HFF-Myc (cell line): ENCODE results near the gene NHLH1.

Source experiments
- DNase-seq: peaks from one replicate; pipeline ENCODE4 v3.0.0-alpha.2; 2011; ENCODE audit warnings: low read depth; ENCODE audit errors: extremely low read depth
- H3K4me3 ChIP-seq: replicated peaks from 2 replicates; pipeline ENCODE4 v1.5.1; 2011; ENCODE audit warnings: low read depth, mild to moderate bottlenecking, control low read depth, low read length
- CTCF ChIP-seq: IDR thresholded peaks from 2 replicates; pipeline ENCODE4 v1.5.1; 2012; ENCODE audit warnings: mild to moderate bottlenecking, low read depth, low read length, control low read depth; ENCODE audit errors: missing control alignments

The NHLH1 gene

GRCh38 chr1:160409486-160409885 lies 42.6 kb downstream of the NHLH1 start:
- no peak for DNase-seq
- TF ChIP-seq CTCF: no peak
- no peak overlapping the region for H3K4me3 ChIP-seq

- no peak for TF ChIP-seq CTCF
- H3K4me3 ChIP-seq: no peak overlapping the region
- no peak for DNase-seq
Observed at GRCh38 chr1:160410406-160411005, 43.6 kb downstream of the NHLH1 start.

DNA sequence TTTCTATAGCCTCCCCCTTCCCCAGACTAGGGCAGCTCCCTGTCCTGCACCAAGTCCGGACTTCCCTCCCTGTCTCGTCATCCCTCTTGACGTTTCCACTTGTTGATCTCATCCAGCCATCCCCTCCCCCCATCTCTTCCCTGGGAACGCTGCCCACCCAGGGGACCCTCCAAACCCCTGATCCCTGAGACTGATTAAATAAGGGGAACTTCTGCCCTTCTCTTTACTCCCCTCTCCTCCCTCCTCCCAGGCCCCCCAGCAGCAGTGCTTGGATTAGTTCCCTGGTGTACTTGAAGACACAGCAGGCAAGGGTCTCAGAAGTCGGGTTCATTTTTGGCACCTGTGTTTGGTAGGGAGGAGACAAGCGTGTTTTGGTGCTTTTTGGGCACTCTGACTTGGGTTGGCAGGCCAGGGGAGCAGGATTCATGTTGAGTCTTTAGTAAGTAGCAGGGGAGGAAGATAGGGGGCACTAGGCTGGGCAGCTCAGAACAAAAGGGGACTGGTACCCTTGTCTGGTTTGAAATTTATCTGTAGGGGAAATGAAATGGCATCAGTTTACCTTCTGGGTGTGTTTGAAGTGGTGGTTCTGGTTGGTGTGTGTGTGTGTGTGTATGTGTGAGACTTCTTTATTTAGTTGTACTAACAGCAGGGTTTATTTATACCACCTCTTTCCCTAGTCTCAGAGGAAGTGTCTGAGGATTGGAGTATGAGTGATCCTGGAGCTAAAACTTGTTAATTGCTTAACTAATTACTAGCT lies 44.6 kb downstream of the NHLH1 start:
- H3K4me3 ChIP-seq: no peak overlapping the region
- no peak for TF ChIP-seq CTCF
- no peak for DNase-seq

GRCh38 chr1:160412028-160412362 lies 45.1 kb downstream of the NHLH1 start:
- DNase-seq: no peak
- no peak for TF ChIP-seq CTCF
- H3K4me3 ChIP-seq: no peak overlapping the region

- no peak for TF ChIP-seq CTCF
- H3K4me3 ChIP-seq: no peak overlapping the region
- DNase-seq: no peak
Observed at GRCh38 chr1:160413716-160414115, 46.8 kb downstream of the NHLH1 start.

DNA sequence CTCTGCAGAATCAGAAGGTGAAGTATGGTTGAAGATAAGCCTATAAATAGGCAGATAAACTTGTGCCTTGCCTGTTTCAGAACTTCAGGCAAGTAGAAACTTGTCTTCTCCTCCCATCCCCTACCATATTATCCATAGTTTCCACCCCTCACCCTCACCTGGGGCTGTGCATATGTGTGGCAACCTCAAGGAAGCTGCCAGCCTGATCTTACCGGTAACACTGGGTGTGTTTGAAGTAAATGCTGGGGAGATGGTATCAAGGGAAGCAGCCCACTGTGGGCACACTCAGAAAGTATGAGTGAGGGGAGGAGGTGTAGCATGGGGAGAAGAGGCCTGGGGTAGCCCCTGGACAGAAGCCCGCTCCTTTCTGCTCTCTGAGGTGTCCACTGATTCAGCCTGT lies 48.0 kb downstream of the NHLH1 start:
- no peak for TF ChIP-seq CTCF
- H3K4me3 ChIP-seq: no peak overlapping the region
- no peak for DNase-seq

DNA sequence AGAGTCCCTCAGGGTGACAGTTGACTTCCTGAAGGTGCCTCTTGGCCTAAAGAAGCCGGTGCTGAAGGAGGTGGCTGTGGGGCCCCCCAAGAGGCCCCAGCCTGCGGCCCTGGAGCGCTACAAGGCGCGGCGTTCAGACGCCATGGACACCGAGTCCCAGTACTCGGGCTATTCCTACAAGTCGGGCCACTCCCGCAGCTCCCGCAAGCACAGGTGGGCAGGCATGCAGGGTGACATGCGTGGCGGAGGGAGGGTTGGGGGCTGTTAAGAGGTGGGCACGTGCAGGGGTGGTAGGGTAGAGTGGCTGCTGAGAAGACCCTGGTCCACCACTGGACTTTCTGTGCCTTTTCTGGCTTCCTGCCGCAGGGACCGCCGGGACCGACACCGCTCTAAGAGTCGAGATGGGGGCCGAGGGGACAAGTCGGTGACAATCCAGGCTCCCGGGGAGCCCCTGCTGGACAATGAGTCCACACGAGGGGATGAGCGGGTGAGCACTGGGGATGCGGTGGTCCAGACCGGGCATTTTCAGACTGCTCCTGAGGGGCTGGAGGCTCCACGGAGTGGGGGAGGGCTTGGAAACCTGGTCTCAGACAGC lies 48.9 kb downstream of the NHLH1 start:
- DNase-seq: no peak
- H3K4me3 ChIP-seq: no peak overlapping the region
- no peak for TF ChIP-seq CTCF
